Activated CD8-positive, alpha-beta memory T cell treated with anti-CD3 and anti-CD28 coated beads, Interleukin-2, amount 50 U/mL, for 4 hours (primary cell): ENCODE data around the gene RAB11FIP4.

Experiments
- DNase-seq: peaks from one replicate; pipeline ENCODE4 v3.0.0-alpha.2; 2020

RAB11FIP4 gene

DNA sequence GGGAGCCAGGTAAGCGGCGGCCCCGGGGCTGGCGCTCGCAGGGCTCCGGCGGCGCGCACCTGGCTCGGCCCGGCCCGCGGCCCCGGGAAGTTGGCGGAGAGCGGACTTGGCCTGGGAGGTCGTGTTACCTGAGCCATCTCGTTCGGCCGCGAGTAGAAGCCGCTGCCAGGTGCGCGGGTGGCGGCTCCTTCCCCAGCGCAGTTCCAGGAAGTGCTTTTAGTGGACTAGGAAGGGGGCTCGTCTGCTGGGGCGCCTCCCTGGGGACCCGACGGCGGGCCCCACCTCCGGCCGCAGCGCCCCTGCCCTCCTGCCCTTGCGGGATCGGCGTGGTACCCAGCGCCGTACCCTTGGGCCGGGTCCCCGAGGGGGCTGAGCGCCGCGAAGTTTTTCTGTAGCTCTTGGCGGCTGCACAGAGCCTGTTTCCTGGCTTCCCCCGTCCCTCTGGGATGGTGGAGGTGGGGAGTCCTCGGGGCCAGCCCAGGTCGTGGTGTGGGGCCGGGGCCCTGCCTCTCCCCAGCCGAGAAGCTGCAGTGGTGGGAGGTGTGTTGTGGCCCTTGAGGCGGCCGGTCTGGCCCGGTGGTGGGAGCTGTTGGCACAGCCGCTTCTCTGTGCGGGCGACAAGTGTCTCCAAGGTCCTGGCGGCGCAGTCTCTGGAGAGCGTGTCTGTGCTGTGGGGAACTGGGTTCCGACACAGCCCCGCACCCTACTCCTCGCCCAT, 96.9 kb downstream of the RAB11FIP4 start:
- no peak for DNase-seq

DNA sequence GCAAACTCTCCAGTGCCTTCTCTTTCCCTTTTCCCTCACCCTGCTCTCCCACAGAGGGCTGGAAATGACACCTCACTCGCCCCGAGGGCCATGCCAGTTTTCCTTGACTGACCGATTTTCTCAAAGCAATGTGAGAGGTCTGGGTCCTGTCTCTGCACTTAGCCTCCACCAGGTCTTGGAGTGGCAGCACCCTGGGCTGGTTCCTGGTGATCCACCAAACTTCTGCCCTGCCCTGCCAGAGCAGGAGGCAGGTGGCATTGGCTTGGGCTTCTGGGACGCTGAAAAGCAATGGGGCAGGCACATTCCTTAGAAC, 97.5 kb downstream of the RAB11FIP4 start:
- no peak for DNase-seq

DNA sequence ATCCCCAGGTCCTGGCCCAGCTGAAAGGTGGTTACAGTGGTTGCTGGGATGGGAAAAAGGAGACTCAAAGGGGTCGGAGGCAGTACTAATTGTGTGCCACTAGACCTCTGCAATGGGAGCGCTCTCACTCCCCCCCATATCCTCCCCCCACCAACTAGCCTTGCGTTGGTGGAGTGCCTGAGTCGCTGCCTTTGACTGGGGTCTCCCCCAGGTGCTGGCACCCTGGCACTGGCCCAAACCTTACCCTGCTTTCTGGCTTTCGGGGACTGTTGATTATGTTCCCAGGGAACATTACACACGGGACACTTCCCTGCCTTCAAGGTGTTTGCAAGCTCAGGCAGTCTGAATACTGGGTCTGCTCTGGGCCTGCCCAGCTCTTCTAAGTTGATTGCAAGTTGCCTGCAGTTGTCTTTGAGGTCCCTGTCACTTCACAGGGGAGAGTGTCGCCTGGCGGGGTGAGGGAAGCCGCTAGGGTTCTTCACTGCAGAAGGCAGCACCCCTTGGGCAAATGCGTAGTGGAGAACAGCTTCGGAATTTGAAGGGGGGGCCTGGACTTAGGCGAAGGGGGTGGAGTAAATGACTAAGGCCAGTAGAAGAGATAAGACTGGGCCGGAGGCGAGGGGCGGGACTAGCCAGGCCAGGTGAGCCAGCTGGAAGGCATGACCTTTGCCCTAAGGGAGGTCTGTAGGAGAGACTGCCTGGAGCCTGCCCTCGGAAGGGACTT, 98.0 kb downstream of the RAB11FIP4 start:
- DNase-seq, result peak; percentile 42

DNA sequence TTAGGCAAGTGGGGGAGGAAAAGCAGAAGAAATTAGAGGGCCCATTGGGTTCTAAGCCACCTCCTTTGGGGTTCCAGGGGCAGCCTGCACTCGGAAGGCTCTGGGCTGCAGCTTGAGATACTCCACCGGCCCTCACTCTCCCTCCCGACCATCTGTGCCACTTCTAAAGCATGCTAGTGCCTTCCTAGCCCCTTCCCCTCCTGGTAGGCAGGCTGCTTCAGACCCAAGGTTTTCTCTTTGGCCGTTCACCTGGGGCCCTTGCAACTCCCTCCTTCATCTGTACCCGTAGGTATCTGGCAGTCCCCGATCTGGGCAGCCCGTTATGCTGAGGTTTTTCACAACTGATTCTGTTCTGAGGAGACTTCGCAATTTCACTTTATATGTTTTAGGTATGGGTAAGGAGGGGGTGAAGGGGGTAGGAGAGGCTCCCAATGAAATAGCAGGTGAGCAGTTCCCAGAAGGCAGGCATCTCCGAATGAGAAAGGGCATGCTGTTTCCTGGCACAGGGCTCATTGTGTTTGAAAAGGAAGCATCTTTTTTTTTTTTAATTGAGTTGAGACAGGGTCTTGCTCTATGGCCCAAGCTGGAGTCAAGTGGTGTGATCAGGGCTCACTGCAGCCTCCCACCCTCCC, 98.7 kb downstream of the RAB11FIP4 start:
- no peak for DNase-seq

DNA sequence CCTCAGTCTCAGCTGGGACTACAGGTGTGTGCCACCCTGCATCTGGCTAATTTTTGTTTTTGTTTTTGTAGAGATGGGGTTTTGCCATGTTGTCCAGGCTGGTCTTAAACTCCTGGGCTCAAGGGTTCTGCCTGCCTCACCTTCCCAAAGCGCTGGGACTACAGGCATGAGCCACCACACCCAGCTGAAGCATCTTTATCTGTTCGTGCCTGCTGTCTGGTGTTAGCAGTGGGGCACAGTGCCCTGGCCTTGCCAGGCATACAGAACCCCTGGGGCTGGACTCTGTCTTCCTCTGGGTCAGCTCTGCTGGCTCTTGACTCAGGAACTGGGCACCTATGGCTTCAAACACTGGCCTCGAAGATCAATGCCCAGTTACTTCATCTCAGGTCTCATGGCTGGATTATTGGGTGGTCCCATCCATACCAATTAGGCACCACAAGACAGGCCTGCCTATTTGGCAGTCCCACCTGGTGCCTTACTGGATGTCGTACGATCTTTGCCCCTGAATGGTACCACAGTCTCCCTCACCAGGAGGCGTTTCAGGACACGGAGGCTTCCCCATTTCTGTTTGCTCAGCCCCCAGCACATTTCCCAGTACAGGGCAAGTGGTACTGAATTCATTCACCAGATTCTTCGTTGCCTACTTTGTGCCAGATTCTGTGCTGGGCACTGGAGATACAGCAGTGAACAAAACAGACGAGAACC, 99.3 kb downstream of the RAB11FIP4 start:
- DNase-seq, result no peak

DNA sequence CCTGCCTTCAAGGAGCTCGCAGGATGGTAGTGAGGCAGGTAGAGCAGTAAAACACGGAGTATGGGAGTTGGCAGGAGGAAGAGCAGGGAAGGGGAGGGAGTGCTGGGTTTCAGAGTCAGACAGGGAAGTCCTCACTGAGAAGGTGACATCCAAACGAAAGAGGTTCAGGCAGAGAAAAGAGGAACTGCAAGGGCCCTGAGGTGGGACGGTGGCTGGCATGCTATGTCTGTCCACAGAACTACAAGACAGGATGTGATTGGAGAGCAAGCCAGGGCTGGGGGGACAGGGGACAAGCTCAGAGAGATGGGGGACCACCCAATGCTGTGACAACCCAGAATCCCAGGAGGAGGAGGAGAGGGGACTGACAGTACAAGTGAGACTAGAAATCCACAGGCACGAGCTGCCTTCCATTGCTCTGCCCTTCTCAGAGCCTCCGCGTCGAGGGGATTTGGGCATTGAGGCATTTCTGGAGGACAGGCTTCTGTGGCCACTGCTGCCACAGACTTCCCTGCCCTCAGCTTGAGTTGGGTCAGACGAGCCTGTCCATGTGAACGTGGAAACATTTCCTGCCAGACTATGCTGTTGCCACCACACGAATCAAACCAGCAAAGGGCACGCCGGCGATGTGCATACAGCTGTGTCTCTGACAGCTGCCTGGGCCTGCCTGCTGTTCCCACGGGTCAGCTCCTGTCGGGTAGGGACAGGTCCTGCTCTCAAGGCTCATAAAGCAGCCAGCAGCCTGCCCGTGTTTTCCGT, 100.1 kb downstream of the RAB11FIP4 start:
- DNase-seq, result no peak

DNA sequence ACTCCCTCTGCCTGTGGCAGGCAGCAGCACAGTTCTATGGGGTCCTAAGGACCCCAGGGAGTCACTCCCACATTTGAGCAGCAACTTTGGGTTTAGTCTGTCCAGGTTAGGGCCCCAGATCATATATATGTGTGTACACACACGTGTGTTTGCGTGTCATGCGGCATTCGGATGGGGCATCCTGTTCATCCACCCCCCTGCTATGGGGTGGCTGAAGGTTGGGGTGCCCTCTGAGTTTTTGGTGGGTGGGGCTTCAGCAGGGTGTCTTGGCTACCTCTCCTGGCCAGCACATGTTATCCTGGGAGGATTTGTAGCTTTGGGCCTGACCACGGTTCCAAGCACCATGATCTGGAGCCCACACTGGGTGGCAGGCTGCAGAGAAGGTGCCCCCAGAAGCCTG, 100.7 kb downstream of the RAB11FIP4 start:
- no peak for DNase-seq

DNA sequence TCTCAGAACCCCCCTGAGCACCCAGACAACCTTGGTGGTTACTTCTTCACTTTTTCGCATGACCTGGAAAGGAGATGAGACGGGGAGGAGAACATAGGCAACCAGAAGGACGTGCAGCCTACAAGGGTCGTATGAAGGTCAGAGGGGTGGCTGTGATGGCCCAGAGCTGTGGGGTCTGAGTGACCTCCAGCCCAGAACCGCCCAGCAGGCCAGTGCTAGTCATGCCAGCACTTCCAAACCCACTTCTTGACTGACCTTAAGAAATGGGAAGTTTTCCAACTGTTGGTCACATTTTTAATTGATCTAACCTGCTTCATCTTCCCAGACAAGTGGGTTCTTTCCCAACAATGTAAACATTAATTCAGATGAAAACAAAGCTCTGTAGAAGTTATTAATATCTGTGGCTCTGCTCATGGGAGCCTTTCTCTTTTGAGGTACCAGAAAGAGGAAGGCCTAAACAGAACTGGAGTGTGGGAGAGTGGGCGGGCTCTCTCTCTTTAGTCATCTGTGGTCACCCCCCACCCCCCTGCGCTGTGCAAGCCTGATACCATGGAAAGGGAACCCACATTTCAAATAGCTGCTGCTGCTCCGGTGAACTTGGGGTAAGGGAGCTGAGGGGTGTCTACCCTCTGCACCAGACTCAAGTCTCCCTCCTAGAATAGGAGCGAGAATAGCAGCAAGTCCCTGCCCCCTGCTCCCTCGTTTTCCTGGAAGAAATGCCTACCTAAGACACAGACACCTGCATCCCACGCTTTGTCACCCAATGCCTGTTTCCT, 101.6 kb downstream of the RAB11FIP4 start:
- DNase-seq, result peak; percentile 80

DNA sequence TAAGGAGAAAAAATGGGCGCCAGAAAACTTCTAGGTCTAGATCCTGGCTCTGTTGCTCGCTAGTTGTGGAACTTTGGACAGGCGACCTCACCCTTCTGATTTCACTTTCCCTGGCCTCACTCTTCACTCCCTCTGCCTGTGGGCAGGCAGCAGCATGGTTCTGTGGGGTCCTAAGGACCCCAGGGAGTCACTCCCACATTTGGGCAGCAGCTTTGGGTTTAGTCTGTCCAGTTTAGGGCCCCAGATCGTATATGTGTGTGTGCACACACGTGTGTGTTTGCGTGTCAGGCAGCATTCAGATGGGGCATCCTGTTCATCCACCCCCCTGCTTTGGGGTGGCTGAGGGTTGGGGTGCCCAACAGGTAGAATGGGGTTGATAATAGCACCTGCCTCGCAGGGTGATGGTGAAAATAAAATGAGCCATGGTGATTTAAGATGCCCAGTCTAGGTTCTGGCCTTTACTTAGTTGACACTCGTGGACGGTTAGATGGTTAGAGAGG, 102.2 kb downstream of the RAB11FIP4 start:
- DNase-seq, result no peak

DNA sequence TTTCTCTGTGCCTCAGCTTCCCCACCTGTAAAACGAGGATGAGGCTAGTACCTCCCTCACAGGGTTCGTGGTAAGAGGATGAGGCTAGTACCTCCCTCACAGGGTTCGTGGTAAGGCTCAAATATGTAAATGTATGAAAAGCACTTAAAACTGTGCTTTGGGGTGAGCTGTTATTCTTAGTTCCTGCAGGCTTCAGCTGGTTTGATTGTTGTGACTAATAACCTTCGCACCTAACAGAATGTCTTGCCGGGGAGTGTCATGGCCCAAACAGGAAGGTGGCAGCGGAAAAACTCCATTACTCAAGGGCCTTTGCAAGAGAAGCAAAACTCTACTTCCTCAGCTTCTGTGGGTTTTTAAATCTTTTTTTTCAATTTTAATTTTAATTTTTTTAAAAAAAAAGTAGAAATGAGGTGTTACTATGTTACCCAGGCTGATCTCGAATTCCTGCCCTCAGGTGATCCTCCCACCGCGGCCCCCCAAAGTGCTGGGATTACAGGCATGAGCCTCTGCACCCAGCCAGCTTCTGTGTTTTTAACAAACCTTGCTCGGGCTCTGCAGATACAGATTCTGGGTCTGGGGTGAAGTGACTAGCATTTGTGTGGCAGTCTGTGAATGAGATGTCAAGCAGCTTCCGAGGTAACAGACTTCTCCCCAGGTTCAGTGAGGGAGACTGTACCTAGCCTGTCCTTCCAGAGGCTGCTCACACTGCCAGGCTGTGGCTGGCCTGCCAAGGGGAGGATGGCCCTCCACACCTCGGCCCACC, 103.0 kb downstream of the RAB11FIP4 start:
- DNase-seq, result peak; percentile 61

DNA sequence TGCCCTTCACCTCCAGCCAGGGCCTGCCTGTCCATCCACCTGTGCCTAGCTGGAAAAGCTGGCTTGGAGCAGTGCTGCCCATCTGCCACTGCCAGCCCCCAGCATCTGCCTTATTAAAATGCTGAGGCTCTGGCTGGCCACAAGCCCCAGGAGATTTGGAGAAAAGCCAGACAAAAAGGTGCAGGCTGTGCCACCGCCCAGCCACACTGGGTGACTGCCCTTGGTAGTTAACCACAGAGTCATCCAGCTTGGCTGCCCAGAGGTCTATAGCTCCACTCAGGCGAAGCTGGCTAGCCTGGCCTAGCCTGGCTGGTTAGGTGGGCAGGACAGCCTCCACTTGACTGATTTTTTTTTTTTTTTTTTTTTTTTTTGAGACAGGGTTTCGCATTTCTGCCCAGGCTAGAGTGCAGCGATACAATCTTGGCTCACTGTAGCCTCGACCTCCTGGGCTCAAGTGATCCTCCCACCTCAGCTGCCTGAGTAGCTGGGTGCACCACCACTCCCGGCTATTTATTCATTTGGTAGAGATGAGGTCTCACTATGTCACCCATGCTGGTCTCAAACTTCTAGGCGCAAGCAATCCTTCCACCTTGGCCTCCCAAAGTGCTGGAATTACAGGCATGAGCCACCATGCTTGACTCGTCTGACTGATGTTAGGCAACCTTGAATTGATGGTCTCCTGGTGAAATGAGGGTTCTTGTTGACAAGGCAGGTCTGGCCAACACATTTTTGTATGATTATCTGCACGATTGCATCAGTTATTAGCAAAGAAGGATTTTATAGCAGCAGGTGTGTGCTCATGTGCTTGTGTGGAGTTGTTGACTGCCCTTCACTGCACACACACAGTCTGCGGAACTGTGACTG, 103.8 kb downstream of the RAB11FIP4 start:
- no peak for DNase-seq

DNA sequence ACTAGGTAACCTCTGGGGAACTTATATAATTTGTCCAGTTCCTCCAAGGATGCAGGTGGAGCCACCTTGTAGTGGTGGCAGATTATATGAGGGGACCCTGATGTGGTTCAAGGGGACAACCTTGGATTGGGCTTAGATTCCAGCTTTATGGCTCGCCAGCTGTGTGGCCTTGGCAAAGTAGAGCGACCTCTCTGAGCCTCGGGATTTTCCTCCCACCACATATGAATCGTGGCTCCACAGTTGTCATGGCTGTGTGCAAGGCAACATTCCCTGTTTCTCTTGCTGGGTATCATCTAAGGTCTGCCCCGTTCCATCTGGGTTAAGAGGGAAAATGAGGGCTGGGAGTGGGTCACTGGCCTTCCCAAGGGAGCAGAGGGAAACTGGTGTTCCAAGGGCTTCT, 104.6 kb downstream of the RAB11FIP4 start:
- no peak for DNase-seq

DNA sequence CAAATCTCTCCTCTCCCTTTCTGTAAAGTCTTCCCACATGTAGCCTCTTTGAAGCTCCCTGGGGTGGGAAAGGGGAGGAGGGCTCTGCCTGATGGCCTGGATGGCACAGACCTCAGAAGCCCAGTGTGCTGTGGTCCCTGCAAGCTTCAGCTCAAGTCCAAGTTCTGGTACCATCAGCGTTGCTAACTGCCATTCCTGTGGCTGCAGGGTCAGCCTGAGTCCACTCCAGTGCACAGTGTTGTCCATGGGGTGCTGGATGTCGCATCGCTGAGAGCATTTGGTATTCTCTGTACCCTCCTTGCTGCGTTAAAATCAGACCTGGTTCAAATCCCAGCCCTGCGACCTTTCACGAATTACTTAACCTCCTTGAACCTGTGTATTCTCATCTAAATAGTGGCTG, 105.1 kb downstream of the RAB11FIP4 start:
- DNase-seq, result no peak

DNA sequence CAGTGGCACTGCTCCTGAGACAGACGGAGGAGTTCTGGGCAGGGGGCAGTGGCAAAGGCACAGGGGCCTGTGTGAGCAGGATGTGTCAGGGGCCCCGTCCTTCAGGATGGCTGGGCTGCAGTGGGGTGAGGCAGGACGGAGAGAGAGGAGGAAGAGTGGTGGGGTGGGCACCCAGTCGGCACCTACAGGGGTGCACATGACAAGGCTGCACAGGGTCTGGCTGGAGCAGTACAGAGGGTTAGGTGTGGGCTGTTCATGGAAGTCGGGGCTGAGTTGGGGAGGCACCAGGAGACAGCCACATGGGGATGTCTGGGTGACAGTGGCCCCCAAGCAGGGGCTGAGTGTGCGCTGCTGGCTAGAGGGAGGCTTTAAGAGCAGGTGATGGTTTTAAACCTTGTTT, 106.0 kb downstream of the RAB11FIP4 start:
- DNase-seq, result no peak

DNA sequence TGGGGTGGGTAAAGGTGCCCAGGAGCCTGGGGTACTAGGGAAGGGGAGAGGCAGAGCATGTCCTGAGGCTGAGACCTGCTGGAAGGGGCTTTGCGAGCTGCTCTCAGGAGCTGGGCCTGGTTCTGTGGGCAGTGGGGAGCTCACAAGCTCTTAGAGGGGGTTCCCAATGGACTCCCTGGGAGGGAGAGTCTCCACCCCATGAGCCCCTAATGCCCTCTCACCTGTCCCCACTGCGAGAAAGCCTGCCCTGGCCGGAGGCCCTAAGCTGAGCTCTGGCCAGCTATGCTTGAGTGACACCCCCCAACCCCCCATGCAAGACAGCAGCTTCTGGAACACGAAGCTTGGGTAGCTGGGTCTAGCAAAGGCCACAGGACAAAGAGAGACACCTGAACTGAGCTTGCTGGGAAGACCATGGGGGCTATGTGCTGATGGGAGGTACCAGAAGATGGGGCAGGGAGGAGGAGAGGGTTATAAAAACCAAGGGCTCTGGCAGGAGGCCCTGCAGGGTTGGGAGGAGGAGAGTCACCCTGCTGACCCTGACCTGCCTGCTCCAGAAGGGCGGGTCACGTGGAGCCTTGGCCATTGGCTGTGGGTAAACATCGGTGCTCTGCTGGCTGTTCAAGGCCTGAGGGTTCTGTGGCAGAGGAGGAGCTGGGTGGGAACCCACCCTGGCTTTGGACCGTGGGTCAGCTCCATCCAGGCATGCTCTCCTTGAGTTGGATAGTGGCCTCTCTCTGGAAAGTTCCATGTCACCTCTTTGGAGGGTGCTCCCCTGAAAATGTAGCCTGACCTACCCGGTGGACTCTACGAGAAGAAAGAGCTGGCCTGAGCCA, 106.7 kb downstream of the RAB11FIP4 start:
- DNase-seq, result no peak

DNA sequence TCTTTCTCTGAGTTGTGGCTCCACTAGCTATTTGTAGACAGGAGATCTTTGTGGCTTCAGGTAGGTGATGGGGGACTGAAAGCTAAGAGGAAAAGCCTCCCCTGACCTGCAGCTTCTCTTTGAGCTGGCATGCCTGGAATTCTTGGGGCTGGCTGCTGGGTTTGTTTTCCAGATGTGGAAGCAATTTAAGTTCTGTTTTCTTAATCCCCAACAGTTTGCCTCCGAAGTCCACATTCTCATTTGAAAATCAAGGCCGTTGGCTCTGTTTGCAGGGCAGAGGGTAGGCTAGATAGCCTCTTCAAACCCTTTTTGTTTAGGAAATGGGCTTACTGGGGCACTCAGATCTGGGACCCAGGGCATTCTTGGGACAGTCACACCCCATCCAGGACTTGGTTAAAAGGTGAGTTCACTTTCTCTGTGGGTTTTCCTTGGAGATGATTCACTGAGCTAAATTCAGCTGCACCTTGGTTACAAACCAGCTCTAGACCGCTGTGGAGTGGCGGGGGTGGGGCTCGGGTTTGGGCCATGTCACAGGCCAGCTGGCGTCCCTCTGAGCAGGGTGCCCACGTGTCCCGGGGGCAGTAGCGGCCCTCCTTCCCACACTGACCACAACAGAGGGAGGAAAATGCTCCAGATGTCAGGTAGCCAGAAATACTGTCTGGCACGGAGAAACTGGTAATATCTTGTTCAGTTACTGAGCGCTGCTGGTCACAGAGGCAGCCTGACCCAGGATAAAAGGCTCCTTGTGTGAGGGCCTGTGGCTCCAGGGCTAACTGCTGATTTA, 108.5 kb downstream of the RAB11FIP4 start:
- DNase-seq, result no peak

DNA sequence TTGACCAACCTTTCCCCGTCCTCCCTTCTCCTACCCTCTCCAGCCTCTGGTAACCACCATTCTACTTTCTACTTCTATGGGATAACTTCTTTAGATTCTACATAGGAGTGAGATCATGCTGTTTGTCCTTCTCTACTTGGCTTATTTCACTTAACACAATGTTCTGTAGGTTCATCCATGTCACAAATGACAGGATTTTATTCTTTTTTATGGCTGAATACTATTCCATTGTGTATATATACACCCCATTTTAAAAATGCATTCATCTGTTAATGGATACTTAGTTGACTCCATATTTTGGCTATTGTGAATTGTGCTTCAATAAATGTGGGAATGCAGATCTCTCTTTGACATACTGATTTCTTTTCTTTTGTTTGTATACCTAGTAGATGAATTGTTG, 115.0 kb downstream of the RAB11FIP4 start:
- DNase-seq, result no peak
